Trophoblast cell (in vitro differentiated cells and primary cell): ENCODE measurements around the gene NUB1.

Experiments used
- DNase-seq, 2 donors: peaks; one replicate each; pipeline ENCODE4 v3.0.0-alpha.2; 2016
- H2AFZ ChIP-seq: 2 replicates; pipeline ENCODE4 v1.6.1; 2013; ENCODE audit warnings: low read length, moderate library complexity, mild to moderate bottlenecking; ENCODE audit not compliant: insufficient read depth, poor library complexity
- H2AK5ac ChIP-seq: 2 replicates; pipeline ENCODE4 v1.6.1; 2013; ENCODE audit warnings: mild to moderate bottlenecking, low read length
- H2BK120ac ChIP-seq: 2 replicates; pipeline ENCODE4 v1.6.1; 2013; ENCODE audit warnings: low read length, mild to moderate bottlenecking, moderate library complexity; ENCODE audit not compliant: insufficient read depth, poor library complexity
- H2BK12ac ChIP-seq: 2 replicates; pipeline ENCODE4 v1.6.1; 2013; ENCODE audit warnings: mild to moderate bottlenecking, low read length, moderate library complexity
- H2BK5ac ChIP-seq: 2 replicates; pipeline ENCODE4 v1.6.1; 2013; ENCODE audit warnings: low read length, low read depth, moderate library complexity, mild to moderate bottlenecking; ENCODE audit not compliant: poor library complexity
- H3K14ac ChIP-seq: 2 replicates; pipeline ENCODE4 v1.6.1; 2013; ENCODE audit warnings: mild to moderate bottlenecking, low read length
- H3K18ac ChIP-seq: 2 replicates; pipeline ENCODE4 v1.6.1; 2013; ENCODE audit warnings: mild to moderate bottlenecking, low read length
- H3K23ac ChIP-seq: 2 replicates; pipeline ENCODE4 v1.6.1; 2013; ENCODE audit warnings: low read length
- H3K27ac ChIP-seq: 2 replicates; pipeline ENCODE4 v1.5.1; 2013; ENCODE audit warnings: low read depth, mild to moderate bottlenecking, inconsistent platforms, low read length, moderate library complexity
- H3K27me3 ChIP-seq: 2 replicates; pipeline ENCODE4 v1.6.1; 2013; ENCODE audit warnings: inconsistent platforms, mild to moderate bottlenecking, low read length, moderate library complexity; ENCODE audit not compliant: insufficient read depth
- H3K36me3 ChIP-seq, 2 experiments: 1 replicate in 1 of 2; 2 replicates in 1 of 2; pipeline ENCODE4 v1.6.1; 2013; ENCODE audit warnings: low read length in 2 of 2, mild to moderate bottlenecking in 2 of 2, moderate library complexity in 1 of 2; ENCODE audit not compliant: insufficient read depth in 2 of 2, control insufficient read depth in 1 of 2
- H3K4ac ChIP-seq: 2 replicates; pipeline ENCODE4 v1.6.1; 2013; ENCODE audit warnings: low read depth, mild to moderate bottlenecking, low read length, moderate library complexity
- H3K4me1 ChIP-seq, 2 experiments: 1 replicate in 1 of 2; 2 replicates in 1 of 2; pipeline ENCODE4 v1.6.1; 2013; ENCODE audit warnings: low read length in 2 of 2, mild to moderate bottlenecking in 2 of 2, moderate library complexity in 1 of 2; ENCODE audit not compliant: insufficient read depth in 2 of 2, control insufficient read depth in 1 of 2
- H3K4me2 ChIP-seq: 2 replicates; pipeline ENCODE4 v1.6.1; 2013; ENCODE audit warnings: inconsistent platforms, mild to moderate bottlenecking, low read length, moderate library complexity
- H3K4me3 ChIP-seq: 2 replicates; pipeline ENCODE4 v1.5.1; 2013; ENCODE audit warnings: mild to moderate bottlenecking, low read depth, low read length, inconsistent platforms
- H3K79me1 ChIP-seq: one replicate; pipeline ENCODE4 v1.6.1; 2013; ENCODE audit warnings: low read length
- H3K79me2 ChIP-seq: 2 replicates; pipeline ENCODE4 v1.6.1; 2013; ENCODE audit warnings: low read length, mild to moderate bottlenecking; ENCODE audit not compliant: control insufficient read depth, insufficient read depth, poor library complexity
- H3K9ac ChIP-seq: 2 replicates; pipeline ENCODE4 v1.6.1; 2013; ENCODE audit warnings: mild to moderate bottlenecking, low read length
- H3K9me3 ChIP-seq: 2 replicates; pipeline ENCODE4 v1.6.1; 2013; ENCODE audit warnings: low read depth, mild to moderate bottlenecking, control low read depth, inconsistent platforms, low read length; ENCODE audit not compliant: insufficient read depth
- H4K12ac ChIP-seq: 2 replicates; pipeline ENCODE4 v1.6.1; 2013; ENCODE audit warnings: low read depth, mild to moderate bottlenecking, low read length, moderate library complexity
- H4K8ac ChIP-seq: 2 replicates; pipeline ENCODE4 v1.6.1; 2013; ENCODE audit warnings: low read depth, mild to moderate bottlenecking, low read length, moderate library complexity
- H4K91ac ChIP-seq: one replicate; pipeline ENCODE4 v1.6.1; 2013; ENCODE audit warnings: low read depth, mild to moderate bottlenecking, low read length, moderate library complexity
- WGBS: extraction: QIAGEN DNeasy Blood & Tissue Kit; methylation state at CpG from one replicate; pipeline ENCODE4 v1.1.7; 2013; ENCODE audit warnings: missing lambda C conversion rate; ENCODE audit not compliant: insufficient read length, insufficient coverage; ENCODE audit errors: extremely low coverage; 5-methylcytosine and 5-hydroxymethylcytosine counted together

Gene NUB1

DNA sequence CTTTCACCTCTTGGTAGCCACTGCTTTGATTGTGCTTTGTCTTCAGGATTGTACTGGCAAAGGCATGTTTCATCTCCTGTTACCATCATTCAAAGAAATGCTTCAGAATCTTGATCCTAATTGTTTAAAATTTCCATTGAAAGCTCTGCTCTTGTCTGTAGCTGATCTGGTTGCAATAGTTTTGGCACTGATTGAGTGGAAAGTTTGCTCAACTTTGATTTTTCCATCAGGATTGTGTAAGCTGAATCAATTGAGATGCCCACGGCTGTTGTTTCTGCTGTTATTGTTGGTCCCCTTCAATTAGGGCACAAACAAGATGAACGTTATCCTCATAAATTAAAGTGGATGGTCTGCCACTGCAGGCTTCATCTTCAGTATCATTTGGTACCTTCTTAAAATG is 14.6 kb upstream of the NUB1 start:
- Histone ChIP-seq H2AFZ (no peak overlapping the region), H3K9me3 (peaks cover 5% of the 10 kb centered on the region), H3K4me3 (no peak overlapping the region), H3K4me2 (no peak overlapping the region), H2AK5ac (no peak overlapping the region), H3K27me3 (no peaks in the 10 kb centered on the region), H3K9ac (no peak overlapping the region), H3K36me3 (no peaks in the 10 kb centered on the region), H3K4me1 (no peaks in the 10 kb centered on the region), H3K4ac (no peak overlapping the region), H2BK12ac (no peak overlapping the region), H4K12ac (no peak overlapping the region), H3K27ac (no peak overlapping the region), H3K79me1 (no peaks in the 10 kb centered on the region), H3K14ac (no peak overlapping the region), H4K8ac (no peak overlapping the region), H3K23ac (no peak overlapping the region), H3K79me2 (no peaks in the 10 kb centered on the region), H3K18ac (no peak overlapping the region), H4K91ac (no peak overlapping the region), H2BK5ac (no peak overlapping the region), H2BK120ac (no peak overlapping the region)
- WGBS: no CpG with 5 or more reads among the region's 2 CpGs
- DNase-seq: no peak

DNA sequence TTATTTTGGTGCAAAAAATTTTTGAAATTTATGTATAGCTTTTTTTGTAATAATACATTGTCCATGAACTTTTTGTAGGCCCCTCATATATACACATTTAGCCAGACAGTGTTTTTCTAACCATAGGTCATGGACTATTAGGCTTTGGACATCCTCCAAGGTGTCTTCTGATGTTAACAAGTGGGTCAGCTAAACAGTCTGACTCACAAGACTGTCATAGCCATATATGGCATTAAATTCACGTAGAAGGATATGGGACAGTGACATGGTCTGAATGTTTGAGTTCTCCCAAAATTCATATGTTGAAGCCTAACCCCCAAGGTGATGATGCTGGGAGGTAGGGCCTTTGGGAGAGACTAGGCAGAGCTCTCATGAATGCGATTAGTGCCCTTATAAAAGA is 14.0 kb upstream of the NUB1 start:
- no peaks in the 10 kb centered on the region for H3K79me1 ChIP-seq
- no peak overlapping the region for H2BK120ac ChIP-seq
- no peak overlapping the region for H2BK5ac ChIP-seq
- H2BK12ac ChIP-seq: no peak overlapping the region
- H4K91ac ChIP-seq: no peak overlapping the region
- H3K9me3 ChIP-seq: peaks cover 1% of the 10 kb centered on the region
- H3K4ac ChIP-seq: no peak overlapping the region
- WGBS: no CpG with 5 or more reads among the region's 2 CpGs
- H2AK5ac ChIP-seq: no peak overlapping the region
- no peaks in the 10 kb centered on the region for H3K36me3 ChIP-seq
- H3K79me2 ChIP-seq: no peaks in the 10 kb centered on the region
- H4K12ac ChIP-seq: no peak overlapping the region
- H3K27ac ChIP-seq: no peak overlapping the region
- H3K27me3 ChIP-seq: no peaks in the 10 kb centered on the region
- no peak overlapping the region for H4K8ac ChIP-seq
- H3K9ac ChIP-seq: no peak overlapping the region
- no peaks in the 10 kb centered on the region for H3K4me1 ChIP-seq
- no peak overlapping the region for H2AFZ ChIP-seq
- H3K4me2 ChIP-seq: no peak overlapping the region
- H3K23ac ChIP-seq: no peak overlapping the region
- H3K14ac ChIP-seq: no peak overlapping the region
- no peak overlapping the region for H3K18ac ChIP-seq
- H3K4me3 ChIP-seq: no peak overlapping the region
- no peak for DNase-seq

DNA sequence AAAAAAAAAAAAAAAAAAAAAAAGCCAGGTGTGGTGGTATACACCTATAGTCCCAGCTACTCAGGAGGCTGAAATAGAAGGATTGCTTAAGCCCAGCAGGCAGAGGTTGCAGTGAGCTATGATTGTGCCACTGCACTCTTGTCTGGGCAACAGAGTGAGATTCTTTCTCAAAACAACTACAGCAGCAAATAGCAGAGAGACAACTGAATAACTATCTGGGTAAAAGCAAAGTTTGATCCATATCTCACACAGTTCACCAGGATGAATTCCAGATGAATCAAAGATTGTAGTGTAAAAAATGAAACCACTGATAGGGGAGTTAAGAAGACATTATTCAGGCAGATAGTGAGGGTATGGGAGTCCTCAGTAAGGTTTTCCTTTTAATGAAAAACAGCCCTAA is 11.4 kb upstream of the NUB1 start:
- DNase-seq: peak; percentile 85 to 90
- Histone ChIP-seq H3K79me1 (no peaks in the 10 kb centered on the region), H3K4me1 (no peaks in the 10 kb centered on the region), H3K36me3 (no peaks in the 10 kb centered on the region), H3K27me3 (no peaks in the 10 kb centered on the region), H3K23ac (no peak overlapping the region), H3K9me3 (peaks cover 1% of the 10 kb centered on the region), H3K79me2 (no peaks in the 10 kb centered on the region), H3K4me2 (no peak overlapping the region), H2BK12ac (no peak overlapping the region), H2AK5ac (no peak overlapping the region), H4K12ac (no peak overlapping the region), H3K27ac (no peak overlapping the region), H3K4ac (no peak overlapping the region), H3K4me3 (no peak overlapping the region), H4K91ac (no peak overlapping the region), H4K8ac (no peak overlapping the region), H3K9ac (no peak overlapping the region), H2BK120ac (no peak overlapping the region), H3K14ac (no peak overlapping the region), H2AFZ (no peak overlapping the region), H2BK5ac (no peak overlapping the region), H3K18ac (no peak overlapping the region)

DNA sequence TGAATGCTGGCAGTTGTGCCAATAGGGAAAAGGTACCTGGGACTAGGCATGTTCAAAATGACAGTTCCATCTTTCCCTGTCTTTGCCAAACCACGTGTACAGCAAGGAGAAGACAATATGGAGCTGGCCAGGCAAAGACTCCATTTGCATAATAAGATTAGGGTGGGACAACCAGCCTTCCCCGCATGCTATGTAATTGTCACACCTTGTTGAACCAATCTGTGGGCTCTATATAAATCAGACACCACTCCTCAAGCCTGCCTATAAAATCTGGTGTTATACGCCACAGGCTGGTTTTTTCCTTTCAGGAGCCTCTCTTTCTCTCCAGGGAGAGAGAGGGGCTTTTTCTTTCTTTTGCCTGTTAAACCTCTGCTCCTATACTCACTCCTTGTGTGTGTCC is 11.0 kb upstream of the NUB1 start:
- Histone ChIP-seq H2BK5ac (no peak overlapping the region), H3K23ac (no peak overlapping the region), H3K4ac (no peak overlapping the region), H3K14ac (no peak overlapping the region), H3K36me3 (no peaks in the 10 kb centered on the region), H3K9ac (no peak overlapping the region), H3K79me2 (no peaks in the 10 kb centered on the region), H2BK120ac (no peak overlapping the region), H2AFZ (no peak overlapping the region), H2AK5ac (no peak overlapping the region), H3K9me3 (peaks cover 1% of the 10 kb centered on the region), H3K18ac (no peak overlapping the region), H3K27me3 (no peaks in the 10 kb centered on the region), H3K4me2 (no peak overlapping the region), H4K12ac (no peak overlapping the region), H2BK12ac (no peak overlapping the region), H4K91ac (no peak overlapping the region), H3K27ac (no peak overlapping the region), H4K8ac (no peak overlapping the region), H3K79me1 (no peaks in the 10 kb centered on the region), H3K4me1 (no peaks in the 10 kb centered on the region), H3K4me3 (no peak overlapping the region)
- no CpG with 5 or more reads among the region's 3 CpGs for WGBS
- DNase-seq: peak; percentile 20 to 49

DNA sequence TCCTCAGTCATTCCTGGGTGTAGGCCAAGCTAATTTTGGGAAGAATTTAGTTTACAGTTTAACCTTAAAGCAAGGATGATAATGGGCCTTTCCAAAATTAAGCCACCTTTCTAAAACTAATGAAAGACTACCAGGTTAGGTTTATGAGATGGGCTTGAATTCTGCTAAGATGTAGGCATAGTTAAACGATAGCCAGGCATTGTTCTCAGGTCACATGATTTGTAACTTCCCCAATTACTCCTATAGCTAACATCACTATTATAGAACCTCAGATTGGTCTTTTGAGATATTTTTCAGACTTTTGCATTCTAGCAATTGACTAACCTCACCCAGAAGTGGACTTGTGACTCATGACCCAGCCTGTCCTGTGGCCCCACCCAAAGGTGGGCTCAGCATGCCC is 7.0 kb upstream of the NUB1 start:
- H2BK5ac ChIP-seq: no peak overlapping the region
- no peak overlapping the region for H3K4me3 ChIP-seq
- no CpG with 5 or more reads among the region's 1 CpG for WGBS
- no peak overlapping the region for H2BK12ac ChIP-seq
- H3K4me2 ChIP-seq: no peak overlapping the region
- H4K12ac ChIP-seq: no peak overlapping the region
- H4K91ac ChIP-seq: no peak overlapping the region
- no peak overlapping the region for H2AK5ac ChIP-seq
- no peaks in the 10 kb centered on the region for H3K79me1 ChIP-seq
- H2BK120ac ChIP-seq: no peak overlapping the region
- H4K8ac ChIP-seq: no peak overlapping the region
- H3K14ac ChIP-seq: no peak overlapping the region
- H3K4ac ChIP-seq: no peak overlapping the region
- H3K4me1 ChIP-seq: no peaks in the 10 kb centered on the region
- no peaks in the 10 kb centered on the region for H3K79me2 ChIP-seq
- no peak overlapping the region for H2AFZ ChIP-seq
- no peaks in the 10 kb centered on the region for H3K36me3 ChIP-seq
- no peaks in the 10 kb centered on the region for H3K9me3 ChIP-seq
- no peaks in the 10 kb centered on the region for H3K27me3 ChIP-seq
- DNase-seq: no peak
- H3K27ac ChIP-seq: no peak overlapping the region
- H3K23ac ChIP-seq: no peak overlapping the region
- H3K18ac ChIP-seq: no peak overlapping the region
- H3K9ac ChIP-seq: no peak overlapping the region
